GM15510 (cell line): ENCODE data around the gene RFLNA.

ENCODE experiments used
- POLR2A ChIP-seq: IDR thresholded peaks from 3 replicates; pipeline ENCODE4 v1.6.1; 2011; ENCODE audit warnings: borderline replicate concordance; ENCODE audit not compliant: insufficient read length; ENCODE audit errors: extremely low read depth

RFLNA gene

GRCh38 chr12:124296916-124297351 is 2.0 kb downstream of the RFLNA start:
- TF ChIP-seq POLR2A = no peak

- TF ChIP-seq POLR2A = no peak
Observed at GRCh38 chr12:124297389-124297788, 2.5 kb downstream of the RFLNA start.

DNA sequence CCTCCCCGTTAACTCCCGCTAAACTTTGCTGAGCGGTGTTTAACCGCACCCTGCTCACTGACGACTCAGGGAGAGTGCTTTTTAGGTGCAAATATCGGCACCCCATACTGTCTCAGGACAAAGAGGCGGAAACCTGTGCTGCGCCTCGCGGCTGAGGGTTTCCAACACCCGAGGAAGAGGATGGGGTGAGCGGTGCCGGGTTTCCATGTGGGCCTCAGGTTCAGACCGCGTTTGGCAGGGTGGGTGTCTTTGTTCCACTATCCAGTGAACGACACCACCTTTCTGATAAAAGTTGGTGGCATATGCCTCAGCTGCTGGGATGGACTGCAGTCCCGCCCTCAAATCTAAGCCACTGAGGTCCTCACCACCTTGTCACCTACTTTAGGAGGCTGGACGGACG is 3.0 kb downstream of the RFLNA start:
- TF ChIP-seq POLR2A = no peak

GRCh38 chr12:124298685-124299410 is 4.0 kb downstream of the RFLNA start:
- TF ChIP-seq POLR2A = no peak

DNA sequence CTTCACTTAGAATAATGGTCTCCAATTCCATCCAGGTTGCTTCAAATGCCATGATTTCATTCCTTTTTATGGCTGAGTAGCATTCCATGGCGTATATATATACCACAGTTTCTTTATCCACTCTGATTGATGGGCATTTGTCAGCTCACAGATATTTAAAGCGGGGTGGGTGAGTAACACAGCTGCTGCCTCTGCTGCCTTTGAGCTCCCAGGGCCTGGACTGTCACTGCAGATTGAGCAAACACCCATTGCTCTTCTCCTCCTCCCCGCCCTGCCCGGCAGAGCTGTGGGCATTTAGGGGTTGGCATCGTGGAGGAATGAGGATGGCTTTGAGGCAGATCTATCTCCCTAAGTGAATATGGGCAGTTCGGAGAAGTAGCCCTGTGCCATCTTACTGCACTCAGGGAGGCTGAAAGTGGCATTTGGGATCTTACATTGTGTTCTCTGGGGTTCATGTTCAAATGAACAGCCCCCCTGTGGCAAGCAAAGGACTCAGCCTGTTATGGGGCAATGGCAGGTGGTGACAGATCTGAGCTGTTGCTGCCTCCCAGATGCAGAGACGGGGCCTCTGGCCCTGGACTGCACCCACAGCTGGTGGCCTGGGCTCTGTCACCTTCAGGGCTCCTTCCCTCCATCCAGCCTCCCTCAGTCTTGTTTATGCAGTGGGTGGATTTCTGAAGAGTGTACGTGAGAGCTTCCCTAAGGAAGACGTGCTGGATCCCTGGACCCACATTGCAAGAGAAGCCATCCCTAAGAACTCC is 4.9 kb downstream of the RFLNA start:
- TF ChIP-seq POLR2A = no peak

DNA sequence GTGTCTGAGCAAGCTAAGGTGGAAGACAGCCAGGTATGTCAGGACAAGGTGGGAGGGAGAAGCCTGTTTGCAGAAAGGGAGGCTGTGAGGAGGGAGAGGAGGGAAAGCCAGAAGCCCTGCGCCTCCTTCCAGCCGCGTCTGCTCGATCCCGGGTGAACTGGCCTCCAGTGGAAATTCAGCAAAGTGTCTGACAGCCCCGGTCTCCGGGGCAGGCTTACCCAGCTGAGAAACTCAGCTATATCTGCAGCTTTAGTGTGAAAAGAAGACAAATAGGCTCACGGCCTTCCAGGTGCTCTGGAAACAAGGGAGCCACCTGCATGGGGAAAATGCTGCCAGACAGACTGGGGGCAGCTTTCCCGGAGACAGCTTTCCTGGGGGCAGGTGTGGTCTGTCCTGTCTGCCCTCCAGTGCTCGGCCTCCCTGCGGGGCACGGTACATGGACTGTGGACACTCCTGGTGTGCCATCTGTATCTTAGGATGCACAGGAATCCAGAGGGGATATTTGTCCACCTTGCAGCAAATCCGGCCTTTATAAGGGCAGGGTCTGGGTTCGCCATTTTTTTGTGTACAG is 6.3 kb downstream of the RFLNA start:
- TF ChIP-seq POLR2A = no peak

GRCh38 chr12:124302241-124302806 is 7.4 kb downstream of the RFLNA start:
- no peak for TF ChIP-seq POLR2A

DNA sequence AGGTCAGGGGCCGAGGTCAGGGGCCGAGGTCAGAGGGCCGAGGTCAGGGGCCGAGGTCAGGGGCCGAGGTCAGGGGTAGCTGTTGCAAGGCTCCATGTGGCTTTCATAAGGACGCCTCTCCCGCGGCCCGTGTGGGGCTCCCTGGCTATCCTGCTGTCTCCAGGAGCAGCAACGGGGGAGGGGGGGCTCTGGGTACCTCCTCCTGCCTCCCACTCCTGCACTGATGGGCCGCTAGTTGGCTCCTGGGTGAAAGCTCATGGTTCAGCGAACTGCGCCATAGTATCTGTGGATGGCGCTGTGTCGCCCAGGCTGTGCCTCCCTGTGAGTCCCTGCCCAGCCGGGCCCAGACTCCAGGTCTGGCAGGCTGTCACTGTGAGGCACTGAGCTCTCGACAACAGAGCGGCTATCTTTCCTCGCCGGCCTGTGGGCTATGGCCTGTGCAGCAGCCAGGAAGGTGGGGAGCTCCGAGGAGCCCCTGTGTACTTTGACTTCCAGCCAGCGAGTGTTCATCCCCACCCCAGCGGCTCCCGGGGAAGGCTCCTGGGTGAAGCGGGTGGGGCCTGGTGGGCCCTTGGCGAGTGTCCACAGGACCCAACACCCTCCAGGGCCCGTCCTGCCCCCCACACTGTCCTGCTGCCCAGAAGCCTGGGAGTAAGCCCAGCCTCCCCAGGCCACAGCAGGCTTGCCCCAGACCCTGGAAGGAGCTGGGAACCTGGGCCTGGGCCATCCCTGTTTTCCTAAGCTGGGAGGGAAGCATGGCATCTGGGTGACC is 8.1 kb downstream of the RFLNA start:
- no peak for TF ChIP-seq POLR2A

DNA sequence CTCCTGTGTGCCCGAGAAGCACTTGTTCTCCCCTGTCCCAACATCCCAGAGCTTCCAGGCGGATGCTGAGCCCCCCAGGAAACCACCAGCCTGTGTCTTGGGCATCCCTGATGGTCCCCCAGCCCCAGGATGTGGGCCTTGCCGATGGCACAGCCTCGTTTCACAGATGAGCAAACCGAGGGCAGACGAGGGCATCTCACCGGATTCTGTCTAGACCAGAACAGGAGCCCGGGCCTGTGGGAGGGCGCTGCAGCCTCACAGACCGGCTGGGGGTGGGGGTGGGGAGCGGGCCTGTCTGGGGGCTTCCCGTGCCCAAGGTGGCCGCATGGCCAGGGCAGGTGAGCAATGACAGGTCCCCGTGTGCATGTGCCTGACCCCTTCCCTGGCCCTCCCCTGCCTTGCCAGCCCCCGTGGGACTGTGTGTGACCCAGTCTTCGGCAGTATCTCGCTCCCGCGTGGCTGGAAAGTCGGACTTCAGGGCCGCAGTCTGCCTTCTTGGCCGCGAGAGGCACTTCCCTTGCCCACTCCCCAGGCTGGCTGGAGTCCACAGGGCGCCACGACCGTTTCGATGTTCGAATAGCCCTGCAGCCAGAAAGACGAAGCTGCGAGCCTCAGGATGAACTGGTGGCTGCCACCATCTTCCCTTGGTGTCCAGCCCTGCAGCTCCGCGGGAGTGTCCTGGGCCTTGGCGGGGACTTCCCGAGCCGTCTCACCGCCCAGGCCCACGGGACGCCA is 8.9 kb downstream of the RFLNA start:
- TF ChIP-seq POLR2A = no peak

DNA sequence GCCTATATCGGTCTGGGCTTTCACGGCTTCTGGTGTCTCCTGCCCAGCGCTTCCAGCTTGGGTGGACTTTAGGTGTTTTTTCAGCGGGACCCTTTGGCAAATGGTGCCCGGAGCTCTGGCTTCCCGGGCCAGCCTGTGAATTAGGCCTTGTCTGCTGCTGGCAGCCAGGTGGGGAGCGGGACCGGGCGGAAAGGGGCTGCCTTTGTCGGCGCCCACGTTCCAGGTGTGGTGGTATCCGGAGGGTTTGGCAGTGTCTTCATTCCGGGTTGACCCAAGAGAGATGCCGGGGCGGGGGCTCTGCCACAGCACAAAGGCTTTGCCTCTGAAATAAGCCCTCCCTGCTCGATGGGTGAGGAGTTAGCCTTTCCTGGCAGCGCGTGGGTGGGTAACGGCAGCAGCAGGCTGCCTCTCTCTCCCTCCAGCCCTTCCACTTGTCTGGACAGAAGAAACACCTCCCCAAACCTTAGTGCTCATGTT is 9.5 kb downstream of the RFLNA start:
- no peak for TF ChIP-seq POLR2A

DNA sequence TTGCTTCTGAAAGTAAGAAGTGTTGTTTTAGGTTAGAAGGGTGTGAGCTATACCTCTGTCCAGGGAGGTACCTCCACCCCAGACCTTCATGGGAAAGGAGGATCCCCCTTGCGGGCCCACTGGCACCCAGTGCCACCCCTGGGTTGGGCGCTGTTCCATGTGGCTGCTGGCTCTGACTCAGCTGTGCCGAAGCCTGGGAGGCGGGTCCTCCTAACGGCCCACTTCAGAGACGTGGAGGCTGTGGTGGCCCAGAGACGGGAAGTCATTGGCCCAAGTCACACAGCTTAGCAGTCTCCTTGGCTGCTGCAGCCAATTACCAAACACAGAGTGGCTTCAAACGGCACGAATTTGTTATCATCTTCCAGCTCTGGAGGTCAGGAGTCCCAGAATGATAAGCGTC is 10.2 kb downstream of the RFLNA start:
- no peak for TF ChIP-seq POLR2A

DNA sequence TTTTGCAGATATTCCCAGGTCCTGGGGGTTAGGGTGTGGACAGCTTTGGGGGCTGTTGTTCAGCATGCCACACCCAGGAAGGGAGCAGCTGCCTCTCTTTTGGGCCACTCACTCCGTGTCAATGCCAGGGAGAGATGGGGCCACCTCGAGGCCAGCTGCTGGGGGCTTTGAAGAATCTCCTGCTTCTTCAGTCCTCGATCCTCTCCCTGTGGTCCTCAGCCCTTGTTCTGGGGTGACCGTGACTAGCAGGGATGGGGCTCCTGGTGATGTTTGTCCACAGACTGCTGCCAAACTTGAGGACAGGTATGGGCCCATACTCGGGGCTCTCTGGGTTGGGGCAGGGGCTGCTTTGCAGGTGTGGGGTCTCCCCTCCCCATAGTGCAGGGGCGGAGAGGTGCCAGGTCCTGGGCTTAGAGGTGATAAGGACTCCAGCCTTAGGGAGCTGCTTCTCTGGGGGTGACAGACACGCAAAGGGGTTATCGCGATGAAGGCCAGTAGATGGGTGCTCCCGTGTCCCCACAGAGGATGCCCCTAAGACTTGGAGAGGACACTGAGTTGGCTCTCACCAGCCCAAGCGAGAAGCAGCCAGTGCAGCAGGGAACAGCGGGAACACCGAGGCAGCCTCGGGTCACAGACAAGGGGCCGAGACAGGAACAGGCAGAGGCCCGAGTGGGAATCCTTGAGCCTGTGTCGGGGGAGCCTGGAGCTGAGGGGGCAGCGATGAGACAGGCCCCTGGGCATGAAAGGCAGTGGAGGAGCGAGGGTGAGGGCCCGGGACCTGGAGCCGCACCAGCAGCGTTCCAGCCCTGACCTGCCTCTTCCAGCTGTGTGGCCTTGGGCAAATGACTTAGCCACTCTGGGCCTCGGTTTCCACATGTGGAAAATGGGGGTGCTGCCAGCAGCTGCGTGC is 11.1 kb downstream of the RFLNA start:
- no peak for TF ChIP-seq POLR2A
